ENCODE results near the gene TXNRD2.

TXNRD2 gene

GRCh38 chr22:19959587-19960490 is 18.2 kb upstream of the TXNRD2 start:
- Histone ChIP-seq H3K4me3 (peak overlapping the region; percentile 60), H3K27ac (peak overlapping the region; percentile 47 to 68)
- TF ChIP-seq, protein P1, sequence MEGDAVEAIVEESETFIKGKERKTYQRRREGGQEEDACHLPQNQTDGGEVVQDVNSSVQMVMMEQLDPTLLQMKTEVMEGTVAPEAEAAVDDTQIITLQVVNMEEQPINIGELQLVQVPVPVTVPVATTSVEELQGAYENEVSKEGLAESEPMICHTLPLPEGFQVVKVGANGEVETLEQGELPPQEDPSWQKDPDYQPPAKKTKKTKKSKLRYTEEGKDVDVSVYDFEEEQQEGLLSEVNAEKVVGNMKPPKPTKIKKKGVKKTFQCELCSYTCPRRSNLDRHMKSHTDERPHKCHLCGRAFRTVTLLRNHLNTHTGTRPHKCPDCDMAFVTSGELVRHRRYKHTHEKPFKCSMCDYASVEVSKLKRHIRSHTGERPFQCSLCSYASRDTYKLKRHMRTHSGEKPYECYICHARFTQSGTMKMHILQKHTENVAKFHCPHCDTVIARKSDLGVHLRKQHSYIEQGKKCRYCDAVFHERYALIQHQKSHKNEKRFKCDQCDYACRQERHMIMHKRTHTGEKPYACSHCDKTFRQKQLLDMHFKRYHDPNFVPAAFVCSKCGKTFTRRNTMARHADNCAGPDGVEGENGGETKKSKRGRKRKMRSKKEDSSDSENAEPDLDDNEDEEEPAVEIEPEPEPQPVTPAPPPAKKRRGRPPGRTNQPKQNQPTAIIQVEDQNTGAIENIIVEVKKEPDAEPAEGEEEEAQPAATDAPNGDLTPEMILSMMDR (IDR thresholded peaks at IDR 0.05): no peak
- DNase-seq (ENCODE audit: low spot score): no peak

DNA sequence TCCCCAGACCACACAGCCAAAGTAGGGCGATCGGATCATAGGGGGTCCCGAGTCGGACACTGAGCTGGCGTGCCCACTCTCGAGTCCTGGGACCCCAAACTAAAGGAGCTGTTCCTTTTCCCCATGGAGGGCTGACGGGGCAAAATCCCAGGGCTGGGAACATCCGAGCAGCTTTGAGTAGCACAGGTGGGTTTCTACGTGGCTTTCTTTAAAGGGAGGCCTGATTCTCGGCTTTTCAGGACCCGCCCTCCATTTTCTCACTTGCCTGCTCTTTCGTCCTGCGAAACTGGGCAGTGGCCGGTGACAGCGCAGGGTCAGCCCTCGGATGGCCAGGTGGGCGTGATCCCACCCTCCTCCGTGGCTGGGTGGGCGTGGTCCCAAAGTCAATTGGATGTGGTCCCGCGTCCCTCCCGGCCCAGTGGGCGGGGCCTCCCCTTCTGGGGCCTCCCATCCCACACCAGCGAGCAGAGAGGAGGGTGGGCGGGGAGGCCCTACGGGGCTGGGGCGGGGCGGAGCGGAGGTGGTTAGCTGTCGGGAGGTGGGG is 17.5 kb upstream of the TXNRD2 start:
- Histone ChIP-seq H3K4me3 (peak overlapping the region; percentile 60), H3K27ac (peak overlapping the region; percentile 47 to 68)
- no peak for DNase-seq (ENCODE audit: low spot score)
- TF ChIP-seq, protein P1 (IDR thresholded peaks at IDR 0.05): no peak

- Histone ChIP-seq H3K4me3 (no peak overlapping the region), H3K27ac (peak overlapping the region; percentile 47 to 68)
- TF ChIP-seq, protein P1 (IDR thresholded peaks at IDR 0.05): no peak
- DNase-seq (ENCODE audit: low spot score): no peak
Measured at GRCh38 chr22:19958083-19959042, 16.7 kb upstream of the TXNRD2 start.

DNA sequence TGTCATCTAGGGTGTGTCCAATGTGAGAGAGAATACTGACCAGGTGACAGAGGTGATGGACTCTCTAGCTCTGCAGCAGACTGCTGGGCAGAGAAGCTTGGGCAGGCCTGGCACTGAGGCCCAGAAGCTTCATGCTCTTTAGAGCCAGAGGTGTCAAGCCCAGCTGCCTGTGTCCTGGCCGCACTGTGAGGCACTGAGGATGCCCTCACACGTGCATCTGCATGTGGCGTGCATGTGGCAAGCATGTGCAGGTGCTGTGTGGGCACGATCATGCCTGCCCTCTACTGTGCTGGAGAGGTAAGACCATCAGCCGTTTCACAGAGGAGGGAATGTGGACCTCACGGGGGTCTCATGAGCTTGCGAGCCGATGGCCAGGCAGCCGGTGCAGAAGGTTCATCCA is 15.8 kb upstream of the TXNRD2 start:
- Histone ChIP-seq H3K4me3 (no peak overlapping the region), H3K27ac (no peak overlapping the region)
- DNase-seq (ENCODE audit: low spot score): no peak
- TF ChIP-seq, protein P1 (IDR thresholded peaks at IDR 0.05): no peak

- DNase-seq (ENCODE audit: low spot score): no peak
- Histone ChIP-seq H3K27ac (peak overlapping the region in 1 of 2 donors; percentile 41), H3K4me3 (no peak overlapping the region)
- TF ChIP-seq, protein P1 (IDR thresholded peaks at IDR 0.05): no peak
Measured at GRCh38 chr22:19955241-19956128, 13.9 kb upstream of the TXNRD2 start.

DNA sequence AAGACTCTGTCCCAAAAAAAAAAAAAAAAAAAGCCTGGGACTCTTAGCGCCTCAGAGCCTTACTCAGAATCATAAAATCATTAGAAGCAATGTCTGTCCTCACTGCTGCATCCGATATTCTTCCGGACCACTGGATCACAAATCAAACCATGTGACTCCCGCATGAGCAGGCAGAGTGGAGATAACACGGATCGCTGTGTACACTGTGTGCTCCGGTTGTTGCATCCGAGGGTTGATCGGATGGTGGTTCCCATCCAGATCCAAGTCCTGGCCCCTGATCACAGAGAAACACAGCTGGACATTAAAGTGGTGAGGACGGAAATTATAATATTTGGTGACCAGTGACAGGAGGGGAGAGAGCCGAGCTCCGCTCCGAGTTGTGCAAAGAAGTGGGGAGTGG is 9.7 kb upstream of the TXNRD2 start:
- Histone ChIP-seq H3K4me3 (no peak overlapping the region), H3K27ac (no peak overlapping the region)
- DNase-seq (ENCODE audit: low spot score): no peak
- TF ChIP-seq, protein P1 (IDR thresholded peaks at IDR 0.05): no peak

Measured in coronary artery (tissue), 2 donors.